DOHH2 (cell line): ENCODE results near the gene UNC5B.
A peak's percentile ranks its signal among the peaks of the same experiment; 100 is the strongest.

Source experiments
- H3F3A ChIP-seq: fragments of 200-600 bp; sonication (generic), shearing (Covaris generic); 2 replicates; pipeline ENCODE4 v1.6.0; 2016; ENCODE audit warnings: antibody characterized with exemption, mild to moderate bottlenecking; ENCODE audit not compliant: control insufficient read depth, insufficient read depth
- H3K27ac ChIP-seq: fragments of 200-600 bp; sonication (generic); 2 replicates; pipeline ENCODE4 v1.5.1; 2014; ENCODE audit warnings: low read depth, mild to moderate bottlenecking, low read length, moderate library complexity
- H3K27me3 ChIP-seq: fragments of 200-600 bp; sonication (generic); 2 replicates; pipeline ENCODE4 v1.6.1; 2014; ENCODE audit warnings: mild to moderate bottlenecking, low read length, mixed read lengths; ENCODE audit not compliant: control insufficient read depth
- H3K36me3 ChIP-seq: fragments of 200-600 bp; sonication (generic); 2 replicates; pipeline ENCODE4 v1.6.1; 2014; ENCODE audit warnings: mild to moderate bottlenecking, low read length, moderate library complexity, mixed read lengths; ENCODE audit not compliant: control insufficient read depth
- H3K4me1 ChIP-seq: fragments of 200-600 bp; sonication (generic); 2 replicates; pipeline ENCODE4 v1.6.1; 2014; ENCODE audit warnings: mild to moderate bottlenecking, low read length, mixed read lengths; ENCODE audit not compliant: control insufficient read depth
- H3K4me2 ChIP-seq: fragments of 200-600 bp; sonication (generic); 2 replicates; pipeline ENCODE4 v1.6.0; 2014; ENCODE audit warnings: mild to moderate bottlenecking, low read length, moderate library complexity
- H3K4me3 ChIP-seq: fragments of 200-600 bp; sonication (generic); 2 replicates; pipeline ENCODE4 v1.5.1; 2014; ENCODE audit warnings: mild to moderate bottlenecking, low read length, mixed read lengths
- H3K79me2 ChIP-seq: fragments of 200-600 bp; sonication (generic); 2 replicates; pipeline ENCODE4 v1.6.1; 2014; ENCODE audit warnings: mild to moderate bottlenecking, low read length, mixed read lengths; ENCODE audit not compliant: control insufficient read depth
- H3K9me2 ChIP-seq: fragments of 200-600 bp; sonication (generic); replicated peaks from 2 replicates; pipeline ENCODE4 v1.6.1; 2014; ENCODE audit warnings: mild to moderate bottlenecking, low read length, mixed read lengths; ENCODE audit not compliant: control insufficient read depth
- H3K9me3 ChIP-seq: fragments of 200-600 bp; sonication (generic); 2 replicates; pipeline ENCODE4 v1.6.1; 2014; ENCODE audit warnings: antibody characterized with exemption, low read length, mixed read lengths; ENCODE audit not compliant: control insufficient read depth, insufficient read depth
- H4K20me1 ChIP-seq: fragments of 200-600 bp; sonication (generic); 2 replicates; pipeline ENCODE4 v1.6.0; 2014; ENCODE audit warnings: low read depth, mild to moderate bottlenecking, antibody characterized with exemption, low read length, moderate library complexity; ENCODE audit not compliant: control insufficient read depth, insufficient read depth
- EZH2phosphoT487 ChIP-seq: fragments of 200-600 bp; sonication (generic); IDR thresholded peaks from 2 replicates; pipeline ENCODE4 v1.6.1; 2017; ENCODE audit warnings: borderline replicate concordance, mild to moderate bottlenecking, antibody characterized with exemption, low read length, moderate library complexity, mixed read lengths
- TF ChIP-seq, protein P1 (sequence below): fragments of 200-600 bp; sonication (generic); IDR thresholded peaks from one replicate; pipeline ENCODE4 v1.5.1; 2014; ENCODE audit warnings: antibody characterized with exemption, mild to moderate bottlenecking, low read depth, low read length; ENCODE audit not compliant: poor library complexity, severe bottlenecking

The UNC5B gene

GRCh38 chr10:71301371-71301916 lies 89.1 kb downstream of the UNC5B start:
- H3K27me3 ChIP-seq: peaks cover 13% of the 10 kb centered on the region
- H3K4me1 ChIP-seq: no peaks in the 10 kb centered on the region
- H3K4me3 ChIP-seq: no peak overlapping the region
- H3K9me3 ChIP-seq: no peaks in the 10 kb centered on the region
- H3F3A ChIP-seq: no peaks in the 10 kb centered on the region
- H4K20me1 ChIP-seq: no peaks in the 10 kb centered on the region
- H3K9me2 ChIP-seq: no peaks in the 10 kb centered on the region
- TF ChIP-seq EZH2phosphoT487: no peak
- TF ChIP-seq, protein P1, sequence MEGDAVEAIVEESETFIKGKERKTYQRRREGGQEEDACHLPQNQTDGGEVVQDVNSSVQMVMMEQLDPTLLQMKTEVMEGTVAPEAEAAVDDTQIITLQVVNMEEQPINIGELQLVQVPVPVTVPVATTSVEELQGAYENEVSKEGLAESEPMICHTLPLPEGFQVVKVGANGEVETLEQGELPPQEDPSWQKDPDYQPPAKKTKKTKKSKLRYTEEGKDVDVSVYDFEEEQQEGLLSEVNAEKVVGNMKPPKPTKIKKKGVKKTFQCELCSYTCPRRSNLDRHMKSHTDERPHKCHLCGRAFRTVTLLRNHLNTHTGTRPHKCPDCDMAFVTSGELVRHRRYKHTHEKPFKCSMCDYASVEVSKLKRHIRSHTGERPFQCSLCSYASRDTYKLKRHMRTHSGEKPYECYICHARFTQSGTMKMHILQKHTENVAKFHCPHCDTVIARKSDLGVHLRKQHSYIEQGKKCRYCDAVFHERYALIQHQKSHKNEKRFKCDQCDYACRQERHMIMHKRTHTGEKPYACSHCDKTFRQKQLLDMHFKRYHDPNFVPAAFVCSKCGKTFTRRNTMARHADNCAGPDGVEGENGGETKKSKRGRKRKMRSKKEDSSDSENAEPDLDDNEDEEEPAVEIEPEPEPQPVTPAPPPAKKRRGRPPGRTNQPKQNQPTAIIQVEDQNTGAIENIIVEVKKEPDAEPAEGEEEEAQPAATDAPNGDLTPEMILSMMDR: no peak
- H3K27ac ChIP-seq: no peak overlapping the region
- H3K4me2 ChIP-seq: no peak overlapping the region
- H3K79me2 ChIP-seq: no peaks in the 10 kb centered on the region
- no peaks in the 10 kb centered on the region for H3K36me3 ChIP-seq

DNA sequence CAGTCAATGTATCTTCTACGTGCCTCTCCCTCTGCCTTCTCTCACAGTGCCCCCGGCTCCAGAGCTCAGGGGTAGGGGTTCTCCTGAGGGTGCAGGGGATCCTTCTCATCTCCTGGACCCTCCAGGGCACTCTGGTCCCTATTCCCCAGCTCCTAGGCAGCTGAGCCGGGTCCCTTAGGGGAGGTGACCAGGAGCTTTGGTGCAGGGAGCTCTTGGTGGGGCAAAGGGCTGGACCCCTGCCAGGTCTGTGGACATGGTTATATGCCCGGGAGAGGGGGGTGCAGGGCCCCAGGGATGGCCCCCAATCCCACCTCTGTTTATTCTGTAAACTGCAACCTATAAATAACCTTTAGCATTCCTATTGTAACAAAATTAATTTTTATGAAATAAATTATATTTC lies 90.1 kb downstream of the UNC5B start:
- Histone ChIP-seq H3K4me2 (no peak overlapping the region), H4K20me1 (no peaks in the 10 kb centered on the region), H3K9me3 (no peaks in the 10 kb centered on the region), H3K27me3 (peaks cover 13% of the 10 kb centered on the region), H3K79me2 (no peaks in the 10 kb centered on the region), H3K4me1 (no peaks in the 10 kb centered on the region), H3K36me3 (no peaks in the 10 kb centered on the region), H3K9me2 (no peaks in the 10 kb centered on the region), H3K27ac (no peak overlapping the region), H3F3A (no peaks in the 10 kb centered on the region), H3K4me3 (no peak overlapping the region)
- TF ChIP-seq, protein P1: no peak
- no peak for TF ChIP-seq EZH2phosphoT487

DNA sequence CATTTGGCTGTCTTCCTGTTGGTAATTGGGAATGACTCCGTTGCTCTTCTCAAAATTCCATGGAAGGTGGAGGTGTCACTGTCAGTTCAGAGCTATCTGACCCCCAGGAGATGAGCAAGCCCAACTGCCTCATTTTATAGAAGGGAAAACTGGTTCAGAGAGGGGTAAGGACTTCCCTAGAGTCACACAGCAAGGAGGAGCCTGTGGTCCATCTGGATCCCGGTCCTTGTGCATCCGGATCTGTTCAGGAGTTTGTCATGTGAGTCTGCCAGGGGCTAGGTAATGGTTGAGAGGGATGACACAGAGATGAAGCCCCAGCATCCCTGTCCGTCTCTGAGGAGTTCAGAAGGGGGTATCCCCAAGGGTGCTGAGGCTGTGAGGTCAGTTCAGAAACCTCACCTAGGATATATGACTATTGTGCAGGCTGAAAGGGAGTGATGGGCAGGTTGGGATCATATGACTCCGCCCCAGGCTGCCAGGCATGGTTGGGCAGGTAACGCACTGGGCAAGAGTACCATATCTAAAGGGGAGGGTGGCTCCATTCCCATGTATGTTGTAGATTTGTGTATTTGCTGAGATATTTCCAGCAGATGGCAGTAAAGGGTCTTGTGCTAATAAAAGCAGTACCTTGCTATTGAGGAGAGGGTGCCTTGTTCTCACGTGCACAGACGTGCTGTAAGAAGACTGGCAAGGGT lies 90.7 kb downstream of the UNC5B start:
- Histone ChIP-seq H3K4me1 (no peaks in the 10 kb centered on the region), H3K9me3 (no peaks in the 10 kb centered on the region), H3K36me3 (no peaks in the 10 kb centered on the region), H3K4me3 (no peak overlapping the region), H3K27ac (no peak overlapping the region), H3K4me2 (no peak overlapping the region), H3F3A (no peaks in the 10 kb centered on the region), H3K9me2 (no peaks in the 10 kb centered on the region), H3K27me3 (peaks cover 12% of the 10 kb centered on the region), H4K20me1 (no peaks in the 10 kb centered on the region), H3K79me2 (no peaks in the 10 kb centered on the region)
- TF ChIP-seq EZH2phosphoT487: no peak
- TF ChIP-seq, protein P1: peak; percentile 61
